Fibroblast of pulmonary artery (primary cell): ENCODE data around the gene AKAP6.
"Not testable (repeated sequence)": the region's sequence is repeated elsewhere in the genome, so short reads cannot be mapped to it uniquely, and the experiment has no call there.

Source experiments
- DNase-seq: peaks from one replicate; pipeline ENCODE4 v3.0.0-alpha.2; 2010; ENCODE audit warnings: low read depth
- H3K4me3 ChIP-seq: replicated peaks from 2 replicates; pipeline ENCODE4 v1.5.1; 2011; ENCODE audit warnings: low read depth, mild to moderate bottlenecking, control low read depth, low read length, moderate library complexity
- TF ChIP-seq, protein P1 (sequence below): IDR thresholded peaks from 2 replicates; pipeline ENCODE4 v1.5.1; 2011; ENCODE audit warnings: mild to moderate bottlenecking, control low read depth, low read length, inconsistent platforms; ENCODE audit errors: missing control alignments

AKAP6 gene

DNA sequence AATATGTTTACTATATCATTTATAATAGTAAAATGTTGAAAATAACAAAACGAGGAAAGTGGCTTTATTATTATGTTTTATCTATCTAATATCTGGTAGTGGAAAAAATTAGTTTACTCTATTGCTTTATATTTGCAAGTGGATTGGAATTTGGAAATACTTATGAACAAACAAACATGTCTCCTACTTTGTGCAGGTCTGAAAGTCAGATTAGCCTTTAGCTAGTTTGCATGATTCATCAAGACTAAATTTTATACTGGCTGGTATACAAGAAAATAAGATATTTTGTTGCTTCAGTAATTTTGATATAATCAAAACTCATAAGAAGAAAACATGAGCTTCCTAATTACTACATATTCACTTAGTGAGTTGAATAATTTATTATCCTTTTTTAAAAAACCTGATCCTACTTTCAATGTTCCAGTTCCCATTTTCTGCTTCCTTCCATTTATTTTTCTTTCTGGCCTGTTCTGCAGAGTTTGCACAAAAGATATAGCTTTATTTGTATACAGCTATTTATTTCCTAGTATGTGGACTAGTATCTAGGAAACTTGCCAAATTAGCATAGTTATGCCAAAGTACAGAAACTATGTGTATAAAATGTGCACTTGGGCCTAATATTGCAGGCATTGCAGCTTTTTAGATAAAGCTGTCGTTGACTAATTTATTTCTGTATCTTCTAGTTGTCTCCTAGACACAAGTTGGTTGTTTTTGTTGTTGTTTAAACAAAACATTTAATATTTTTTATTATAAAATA is 122.0 kb downstream of the AKAP6 start:
- H3K4me3 ChIP-seq = no peak overlapping the region
- TF ChIP-seq, protein P1, sequence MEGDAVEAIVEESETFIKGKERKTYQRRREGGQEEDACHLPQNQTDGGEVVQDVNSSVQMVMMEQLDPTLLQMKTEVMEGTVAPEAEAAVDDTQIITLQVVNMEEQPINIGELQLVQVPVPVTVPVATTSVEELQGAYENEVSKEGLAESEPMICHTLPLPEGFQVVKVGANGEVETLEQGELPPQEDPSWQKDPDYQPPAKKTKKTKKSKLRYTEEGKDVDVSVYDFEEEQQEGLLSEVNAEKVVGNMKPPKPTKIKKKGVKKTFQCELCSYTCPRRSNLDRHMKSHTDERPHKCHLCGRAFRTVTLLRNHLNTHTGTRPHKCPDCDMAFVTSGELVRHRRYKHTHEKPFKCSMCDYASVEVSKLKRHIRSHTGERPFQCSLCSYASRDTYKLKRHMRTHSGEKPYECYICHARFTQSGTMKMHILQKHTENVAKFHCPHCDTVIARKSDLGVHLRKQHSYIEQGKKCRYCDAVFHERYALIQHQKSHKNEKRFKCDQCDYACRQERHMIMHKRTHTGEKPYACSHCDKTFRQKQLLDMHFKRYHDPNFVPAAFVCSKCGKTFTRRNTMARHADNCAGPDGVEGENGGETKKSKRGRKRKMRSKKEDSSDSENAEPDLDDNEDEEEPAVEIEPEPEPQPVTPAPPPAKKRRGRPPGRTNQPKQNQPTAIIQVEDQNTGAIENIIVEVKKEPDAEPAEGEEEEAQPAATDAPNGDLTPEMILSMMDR = no peak
- DNase-seq = peak; percentile 24

- DNase-seq = no peak
- H3K4me3 ChIP-seq = no peak overlapping the region
These were observed 125.0 kb downstream of the AKAP6 start for GRCh38 chr14:32453857-32454810.

DNA sequence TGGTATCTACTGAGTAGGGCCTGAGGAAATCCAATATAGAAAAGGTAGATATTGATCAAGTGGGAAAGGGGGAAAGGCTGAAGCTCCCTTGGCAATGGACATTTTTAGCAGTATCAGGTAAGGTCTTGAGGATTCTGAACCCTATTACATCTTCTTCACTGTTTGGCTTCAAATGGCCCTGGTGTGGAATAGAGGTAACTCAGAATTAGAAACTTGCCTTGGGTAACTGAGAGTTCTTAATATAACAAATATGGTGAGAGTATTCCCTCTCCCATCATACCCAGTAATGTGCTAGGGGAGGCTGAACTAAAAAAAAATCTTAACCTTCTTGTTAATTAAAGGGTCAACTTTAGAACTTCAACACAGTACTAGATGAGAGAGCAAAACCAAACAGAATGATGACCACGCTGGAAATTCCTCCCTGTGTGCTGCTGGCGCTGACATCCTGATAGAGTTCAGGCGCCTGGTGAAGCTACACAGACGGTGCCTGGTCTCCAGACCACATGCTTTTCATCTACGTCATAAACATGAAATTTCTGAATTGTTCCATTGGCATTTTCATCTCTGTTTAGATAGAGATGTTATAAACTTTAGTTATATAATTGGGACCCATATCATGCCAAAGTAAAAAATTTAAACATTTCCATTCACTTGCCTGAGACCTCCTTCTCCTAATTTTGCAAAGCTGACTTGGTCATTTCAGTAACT is 128.3 kb downstream of the AKAP6 start:
- peak; percentile 79 for DNase-seq
- TF ChIP-seq, protein P1 = no peak
- H3K4me3 ChIP-seq = no peak overlapping the region

More at GRCh38 chr14:32453857-32454810, 125.0 kb downstream of the AKAP6 start:
- TF ChIP-seq, protein P1 = no peak

- H3K4me3 ChIP-seq = no peak overlapping the region
- TF ChIP-seq, protein P1 = no peak
- no peak for DNase-seq
These were observed 129.6 kb downstream of the AKAP6 start for GRCh38 chr14:32458720-32459119.

DNA sequence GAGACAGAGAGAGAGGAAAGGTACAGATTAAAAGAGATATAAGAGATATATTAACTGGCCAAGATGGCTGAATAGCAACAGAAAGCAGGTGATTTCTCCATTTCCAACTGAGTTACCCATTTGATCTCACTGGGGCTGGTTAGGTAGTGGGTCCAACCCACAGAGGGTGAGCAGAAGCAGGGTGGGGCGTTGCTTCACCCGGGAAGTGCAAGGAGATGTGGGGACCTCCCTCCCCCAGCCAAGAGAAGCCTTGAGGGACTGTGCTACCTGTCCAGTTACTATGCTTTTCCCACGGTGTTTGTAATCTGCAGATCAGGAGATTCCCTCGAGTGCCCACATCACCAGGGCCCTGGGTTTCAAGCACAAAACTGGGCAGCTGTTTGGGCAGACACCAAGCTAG is 131.2 kb downstream of the AKAP6 start:
- TF ChIP-seq, protein P1 = no peak
- DNase-seq = no peak
- H3K4me3 ChIP-seq = no peak overlapping the region

DNA sequence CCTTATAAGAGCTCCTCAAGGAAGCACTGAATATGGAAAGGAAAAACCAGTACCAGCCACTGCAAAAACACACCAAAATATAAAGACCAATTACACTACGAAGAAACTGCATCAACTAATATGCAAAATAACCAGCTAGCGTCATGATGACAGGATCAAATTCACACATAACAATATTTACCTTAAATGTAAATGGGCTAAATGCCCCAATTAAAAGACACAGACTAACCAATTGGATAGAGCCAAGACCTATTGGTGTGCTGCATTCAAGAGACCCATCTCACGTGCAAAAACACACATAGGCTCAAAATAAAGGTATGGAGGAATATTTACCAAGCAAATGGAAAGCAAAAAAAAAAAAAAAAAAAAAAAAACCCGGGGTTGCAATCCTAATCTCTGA is 133.5 kb downstream of the AKAP6 start:
- not testable (repeated sequence) for DNase-seq

GRCh38 chr14:32468955-32469354 is 139.9 kb downstream of the AKAP6 start:
- no peak overlapping the region for H3K4me3 ChIP-seq
- DNase-seq = peak; percentile 89
- TF ChIP-seq, protein P1 = no peak

More for the DNA sequence above, 133.5 kb downstream of the AKAP6 start:
- H3K4me3 ChIP-seq = not testable (repeated sequence)
